Endothelial cell of umbilical vein (primary cell): Measurements from ENCODE around the gene NELFCD. TPM values are rescaled to one million over a fixed set of nuclear protein-coding genes. Genes with fewer than 3 reads are reported as not detected.

Source experiments
- BruUV-seq: library from RNA; stranded (reverse); fragments of 400-500 nt; replicated peaks from 2 replicates; lab custom pipeline; 2021; lab: Mats Ljungman, UMichigan
- CTCF ChIA-PET: fragments of 300-600, 350-600 bp; sonication (Branson Sonifier 250); formaldehyde crosslinking; loops from one replicate; lab custom pipeline; 2021; ENCODE audit warnings: antibody characterized with exemption, inconsistent platforms; lab: Charles Lee
- POLR2A ChIA-PET: fragments of 300-600, 350-600 bp; sonication (Branson Sonifier 250); formaldehyde crosslinking; loops from one replicate; lab custom pipeline; 2021; ENCODE audit warnings: antibody characterized with exemption, inconsistent platforms; lab: Charles Lee
- DNase-seq: peaks from one replicate; pipeline ENCODE4 v3.0.0-alpha.2; 2011; ENCODE audit warnings: low read depth, low spot score
- FAIRE-seq: peaks from 2 replicates; lab custom pipeline; 2011; peaks lifted over from hg19 to GRCh38; lab: Jason Lieb, UNC
- H2AFZ ChIP-seq: 2 replicates; pipeline ENCODE4 v1.6.0; 2012; ENCODE audit warnings: low read depth, low read length, control low read depth, inconsistent platforms
- H3K27ac ChIP-seq: 2 replicates; pipeline ENCODE4 v1.5.1; 2011; ENCODE audit warnings: low read depth, mild to moderate bottlenecking, control low read depth, low read length, moderate library complexity; ENCODE audit not compliant: insufficient read depth
- H3K27me3 ChIP-seq, 2 experiments: 2 replicates each; pipeline versions ENCODE4 v1.6.0 to v1.6.1; 2011; ENCODE audit warnings: low read length in 2 of 2, mixed read lengths in 1 of 2; ENCODE audit not compliant: control insufficient read depth in 2 of 2, insufficient read depth in 2 of 2
- H3K36me3 ChIP-seq, 2 experiments: 2 replicates in 1 of 2; 3 replicates in 1 of 2; pipeline ENCODE4 v1.5.1; 2011; ENCODE audit warnings: low read length in 2 of 2, mild to moderate bottlenecking in 1 of 2, moderate library complexity in 1 of 2; ENCODE audit not compliant: control insufficient read depth in 2 of 2, insufficient read depth in 2 of 2; ENCODE audit errors: extremely low read depth in 1 of 2
- H3K4me1 ChIP-seq: 3 replicates; pipeline ENCODE4 v1.5.1; 2011; ENCODE audit warnings: mild to moderate bottlenecking, low read length; ENCODE audit not compliant: control insufficient read depth, insufficient read depth; ENCODE audit errors: extremely low read depth
- H3K4me2 ChIP-seq: 2 replicates; pipeline ENCODE4 v1.6.1; 2011; ENCODE audit warnings: low read length, control low read depth, mixed read lengths; ENCODE audit not compliant: insufficient read depth
- H3K4me3 ChIP-seq, 3 experiments: fragments of 200-600 bp in 1 of 3; sonication (generic), shearing (Covaris generic) in 1 of 3; replicated peaks in 1 of 3; 2 replicates each; pipeline ENCODE4 v1.5.1; 2011 to 2016; ENCODE audit warnings: control low read depth in 3 of 3, low read length in 3 of 3, mild to moderate bottlenecking in 2 of 3, inconsistent platforms in 1 of 3, low read depth in 1 of 3, moderate library complexity in 1 of 3; ENCODE audit not compliant: insufficient read depth in 1 of 3
- H3K79me2 ChIP-seq: 2 replicates; pipeline ENCODE4 v1.6.0; 2012; ENCODE audit warnings: low read length, inconsistent platforms; ENCODE audit not compliant: control insufficient read depth, insufficient read depth
- H3K9ac ChIP-seq: replicated peaks from 2 replicates; pipeline ENCODE3; 2011; ENCODE audit warnings: low read length, control low read depth; ENCODE audit not compliant: insufficient read depth; ENCODE audit errors: extremely low read depth
- H3K9me1 ChIP-seq: replicated peaks from 3 replicates; pipeline ENCODE4 v1.6.0; 2011; ENCODE audit warnings: mild to moderate bottlenecking, low read length; ENCODE audit not compliant: control insufficient read depth, insufficient read depth; ENCODE audit errors: extremely low read depth
- H3K9me3 ChIP-seq: replicated peaks from 2 replicates; pipeline ENCODE4 v1.5.1; 2012; ENCODE audit warnings: low read length, inconsistent platforms; ENCODE audit not compliant: control insufficient read depth, insufficient read depth
- H4K20me1 ChIP-seq: replicated peaks from 2 replicates; pipeline ENCODE3; 2011; ENCODE audit warnings: mild to moderate bottlenecking, low read length; ENCODE audit not compliant: control insufficient read depth, insufficient read depth; ENCODE audit errors: extremely low read depth
- CTCF ChIP-seq, 2 donors: IDR thresholded peaks; 1 replicate in 1 of 2; 2 replicates in 1 of 2; pipeline ENCODE4 v1.5.1; 2011; ENCODE audit warnings: low read length in 2 of 2, mild to moderate bottlenecking in 2 of 2, moderate library complexity in 2 of 2, control low read depth in 1 of 2, inconsistent platforms in 1 of 2, low read depth in 1 of 2; ENCODE audit not compliant: insufficient read depth in 1 of 2; ENCODE audit errors: extremely low read depth in 1 of 2
- EZH2 ChIP-seq: IDR thresholded peaks from 2 replicates; pipeline ENCODE4 v1.6.1; 2012; ENCODE audit warnings: borderline replicate concordance, low read depth, mild to moderate bottlenecking, moderate library complexity, low read length, inconsistent platforms; ENCODE audit not compliant: severe bottlenecking
- FOS ChIP-seq: IDR thresholded peaks from 2 replicates; pipeline ENCODE4 v1.6.1; 2011; ENCODE audit warnings: mild to moderate bottlenecking, low read length, moderate library complexity, borderline replicate concordance; ENCODE audit not compliant: insufficient read depth
- GATA2 ChIP-seq: IDR thresholded peaks from 2 replicates; pipeline ENCODE4 v1.7.0; 2011; ENCODE audit warnings: low read depth, mild to moderate bottlenecking, moderate library complexity, mixed read lengths, low read length; ENCODE audit not compliant: insufficient read length, insufficient read depth
- JUN ChIP-seq: IDR thresholded peaks from 2 replicates; pipeline ENCODE4 v1.6.1; 2011; ENCODE audit warnings: borderline replicate concordance, low read depth; ENCODE audit not compliant: insufficient read length, insufficient read depth
- MAX ChIP-seq: IDR thresholded peaks from 2 replicates; pipeline ENCODE4 v1.6.1; 2011; ENCODE audit not compliant: insufficient read depth, insufficient read length
- MYC ChIP-seq: IDR thresholded peaks from one replicate; pipeline ENCODE4 v1.6.1; 2011; ENCODE audit warnings: mild to moderate bottlenecking, low read depth, low read length
- POLR2A ChIP-seq: IDR thresholded peaks from 2 replicates; pipeline ENCODE4 v1.6.1; 2012; ENCODE audit warnings: low read depth, mild to moderate bottlenecking, control low read depth, low read length
- POLR2AphosphoS5 ChIP-seq: IDR thresholded peaks from 2 replicates; pipeline ENCODE4 v1.6.1; 2012; ENCODE audit warnings: low read depth, mild to moderate bottlenecking, control low read depth, low read length, moderate library complexity; ENCODE audit not compliant: insufficient read depth
- dilution Hi-C: fragments of 300-500 bp; cut with MboI; formaldehyde crosslinking; loops from one replicate; pipeline ENCODE4 v1.15.0; 2019; ENCODE audit warnings: low sequenced_read_pairs; ENCODE audit not compliant: extremely low pct_ligation_motif_present
- intact Hi-C: fragments of 100-400 bp; cut with micrococcal nuclease; formaldehyde crosslinking; loops from one replicate; pipeline ENCODE4 v1.10.0; 2022
- polyA plus RNA-seq, 4 experiments: library from polyadenylated mRNA; depleted of rRNA in 3 of 4; stranded (reverse) in 3 of 4; unstranded in 1 of 4; fragments of >200 nt; gene quantifications; 2 replicates each; pipeline versions ENCODE4 v1.2.1 to v1.2.3, GENCODE V29; 2011 to 2012; ENCODE audit warnings: missing spikeins in 1 of 4
- total RNA-seq: library from RNA; stranded (reverse); gene quantifications from 2 replicates; pipeline ENCODE4 v1.2.3, GENCODE V29; 2021

NELFCD gene
- total and polyA plus RNA-seq, 2 donors (not counting 3 experiments of a cell fraction or from before 2014, with no cell fraction given), result 90.1 to 92.5 TPM

GRCh38 chr20:59024111-59024530, 43.1 kb downstream of the NELFCD start:
- no peaks in the 10 kb centered on the region for H3K9me3 ChIP-seq
- peaks cover 48% of the 10 kb centered on the region for H3K79me2 ChIP-seq
- no peak overlapping the region for H3K4me2 ChIP-seq
- no peak overlapping the region for H2AFZ ChIP-seq
- TF ChIP-seq GATA2 (no peak), MYC (no peak), MAX (no peak), POLR2A (no peak), CTCF (IDR thresholded peaks at IDR 0.05; ENCODE audit: extremely low read depth in 1 of 2, insufficient read depth in 1 of 2, low read depth in 1 of 2, low read length in 2 of 2) (no peak), POLR2AphosphoS5 (no peak), JUN (no peak), FOS (no peak), EZH2 (no peak)
- ChIA-PET CTCF (interaction anchor here (1.8 kb wide), 1 partner anchor 8 kb away, joined by 7 read pairs; the partner anchor contains the start of gene ATP5F1E), POLR2A (no interaction called here)
- no peak for FAIRE-seq
- peaks cover 15 to 18% of the 10 kb centered on the region in 2 experiments for H3K36me3 ChIP-seq
- H3K27ac ChIP-seq, result no peak overlapping the region
- no peaks in the 10 kb centered on the region for H3K27me3 ChIP-seq
- H3K4me1 ChIP-seq, result peaks cover 13% of the 10 kb centered on the region
- dilution Hi-C loops (no loop called here), intact Hi-C loops (no loop called here)
- H4K20me1 ChIP-seq, result no peaks in the 10 kb centered on the region
- H3K4me3 ChIP-seq, result no peak overlapping the region
- no TSS peak for BruUV-seq
- no peak for DNase-seq
- H3K9ac ChIP-seq, result no peak overlapping the region
- H3K9me1 ChIP-seq, result no peaks in the 10 kb centered on the region
